IMR-90 (cell line): ENCODE measurements around the gene CHMP6. TPM values are rescaled to one million over a fixed set of nuclear protein-coding genes. Genes with fewer than 3 reads are reported as not detected.
A peak's percentile ranks its signal among the peaks of the same experiment; 100 is the strongest.

Experiments
- ATAC-seq: fragments of 200-7000 bp; cut with Tn5 transposase; 2 replicates; pipeline ENCODE4 v1.9.1; 2020; ENCODE audit warnings: low read depth, mild to moderate bottlenecking, moderate library complexity
- BruUV-seq: library from RNA; stranded (reverse); fragments of 400-500 nt; replicated peaks from 2 replicates; lab custom pipeline; 2021; lab: Mats Ljungman, UMichigan
- CTCF ChIA-PET: fragments of 300-600 bp; formaldehyde crosslinking; extraction: SDS; loops from one replicate; lab custom pipeline; 2021; ENCODE audit warnings: antibody characterized with exemption; lab: Yijun Ruan, JAX
- POLR2A ChIA-PET: fragments of 300-600 bp; sonication (Branson Sonifier 250); formaldehyde crosslinking; loops from one replicate; lab custom pipeline; 2022; ENCODE audit warnings: antibody characterized with exemption; ENCODE audit not compliant: unreplicated experiment; lab: Charles Lee
- DNase-seq: peaks from one replicate; pipeline ENCODE4 v3.0.0; 2013
- H2AFZ ChIP-seq: replicated peaks from 2 replicates; pipeline ENCODE3; 2013; ENCODE audit warnings: low read length, mild to moderate bottlenecking; ENCODE audit not compliant: poor library complexity
- H2AK5ac ChIP-seq: 2 replicates; pipeline ENCODE4 v1.6.1; 2013; ENCODE audit warnings: low read depth, low read length, inconsistent platforms
- H2AK9ac ChIP-seq: replicated peaks from 2 replicates; pipeline ENCODE3; 2013; ENCODE audit warnings: mild to moderate bottlenecking, low read depth, low read length, moderate library complexity; ENCODE audit not compliant: poor library complexity
- H2BK120ac ChIP-seq: 2 replicates; pipeline ENCODE4 v1.6.1; 2013; ENCODE audit warnings: low read depth, low read length, inconsistent platforms
- H2BK15ac ChIP-seq: 3 replicates; pipeline ENCODE4 v1.6.1; 2013; ENCODE audit warnings: low read depth, low read length, inconsistent platforms
- H2BK20ac ChIP-seq: 2 replicates; pipeline ENCODE4 v1.6.1; 2013; ENCODE audit warnings: low read depth, mild to moderate bottlenecking, inconsistent platforms, low read length, moderate library complexity
- H2BK5ac ChIP-seq: 2 replicates; pipeline ENCODE4 v1.6.1; 2013; ENCODE audit warnings: mild to moderate bottlenecking, low read depth, low read length, inconsistent platforms; ENCODE audit not compliant: poor library complexity, severe bottlenecking
- H3K14ac ChIP-seq: replicated peaks from 2 replicates; pipeline ENCODE4 v1.6.1; 2013; ENCODE audit warnings: low read depth, low read length, inconsistent platforms
- H3K18ac ChIP-seq: 2 replicates; pipeline ENCODE4 v1.6.1; 2013; ENCODE audit warnings: low read depth, low read length, control low read depth
- H3K23ac ChIP-seq: 2 replicates; pipeline ENCODE4 v1.6.1; 2013; ENCODE audit warnings: low read depth, low read length, inconsistent platforms
- H3K27ac ChIP-seq: 2 replicates; pipeline ENCODE4 v1.5.1; 2013; ENCODE audit warnings: mild to moderate bottlenecking, control low read depth, low read length; ENCODE audit not compliant: insufficient read depth
- H3K27me3 ChIP-seq: 2 replicates; pipeline ENCODE4 v1.6.1; 2013; ENCODE audit warnings: low read length; ENCODE audit not compliant: control insufficient read depth, insufficient read depth
- H3K36me3 ChIP-seq: 2 replicates; pipeline ENCODE4 v1.6.1; 2013; ENCODE audit warnings: low read length, mixed read lengths; ENCODE audit not compliant: control insufficient read depth, insufficient read depth
- H3K4ac ChIP-seq: 2 replicates; pipeline ENCODE4 v1.6.1; 2013; ENCODE audit warnings: low read depth, low read length, inconsistent platforms
- H3K4me1 ChIP-seq: 2 replicates; pipeline ENCODE4 v1.6.1; 2013; ENCODE audit warnings: low read length, mixed read lengths; ENCODE audit not compliant: control insufficient read depth, insufficient read depth
- H3K4me2 ChIP-seq: 2 replicates; pipeline ENCODE4 v1.6.1; 2013; ENCODE audit warnings: low read depth, mild to moderate bottlenecking, control low read depth, low read length, moderate library complexity
- H3K4me3 ChIP-seq: 2 replicates; pipeline ENCODE4 v1.5.1; 2013; ENCODE audit warnings: low read depth, mild to moderate bottlenecking, control low read depth, low read length, moderate library complexity; ENCODE audit not compliant: insufficient read depth
- H3K56ac ChIP-seq: 2 replicates; pipeline ENCODE4 v1.6.1; 2013; ENCODE audit warnings: low read length, inconsistent platforms; ENCODE audit not compliant: insufficient read depth; ENCODE audit errors: extremely low read depth
- H3K79me1 ChIP-seq, 2 experiments: 2 replicates each; pipeline ENCODE4 v1.6.1; 2013; ENCODE audit warnings: low read length in 2 of 2, inconsistent platforms in 1 of 2, low read depth in 1 of 2
- H3K9ac ChIP-seq: 2 replicates; pipeline ENCODE4 v1.6.1; 2013; ENCODE audit warnings: low read depth, low read length, control low read depth
- H3K9me1 ChIP-seq: 2 replicates; pipeline ENCODE4 v1.6.1; 2013; ENCODE audit warnings: low read length, inconsistent platforms; ENCODE audit not compliant: insufficient read depth
- H3K9me3 ChIP-seq: 2 replicates; pipeline ENCODE4 v1.6.1; 2013; ENCODE audit warnings: low read length; ENCODE audit not compliant: control insufficient read depth, insufficient read depth
- H4K20me1 ChIP-seq: 2 replicates; pipeline ENCODE4 v1.6.1; 2013; ENCODE audit warnings: low read length, inconsistent platforms; ENCODE audit not compliant: insufficient read depth
- H4K5ac ChIP-seq: 2 replicates; pipeline ENCODE4 v1.6.1; 2013; ENCODE audit warnings: mild to moderate bottlenecking, low read depth, low read length, control low read depth
- H4K8ac ChIP-seq, 2 experiments: 2 replicates each; pipeline ENCODE4 v1.6.1; 2013; ENCODE audit warnings: low read depth in 2 of 2, low read length in 2 of 2, control low read depth in 1 of 2, inconsistent platforms in 1 of 2
- H4K91ac ChIP-seq: 2 replicates; pipeline ENCODE4 v1.6.1; 2013; ENCODE audit warnings: low read depth, low read length, inconsistent platforms; ENCODE audit not compliant: insufficient read depth
- CEBPB ChIP-seq: IDR thresholded peaks from 2 replicates; pipeline ENCODE4 v1.6.1; 2012; ENCODE audit warnings: low read depth, low read length, improper control_type of control experiment
- CTCF ChIP-seq: conservative IDR thresholded peaks from 2 replicates; pipeline ENCODE4 v1.5.1; 2012; ENCODE audit warnings: mild to moderate bottlenecking, low read depth, low read length, improper control_type of control experiment
- MAFK ChIP-seq: IDR thresholded peaks from 2 replicates; pipeline ENCODE4 v1.6.1; 2012; ENCODE audit warnings: low read depth, low read length, improper control_type of control experiment
- WGBS, 2 experiments: methylation state at CpG; one replicate each; pipeline versions ENCODE4 v1.1.5 to v1.1.7; 2013; ENCODE audit warnings: missing lambda C conversion rate in 2 of 2; ENCODE audit not compliant: insufficient read length in 1 of 2; ENCODE audit errors: extremely low coverage in 2 of 2; 5-methylcytosine and 5-hydroxymethylcytosine counted together
- dilution Hi-C: fragments of 300-500 bp; cut with HindIII; formaldehyde crosslinking; loops from one replicate; pipeline ENCODE4 v1.14.3; 2018; ENCODE audit warnings: low sequenced_read_pairs; ENCODE audit not compliant: unreplicated experiment
- in situ Hi-C: fragments of 300-500 bp; cut with MboI; formaldehyde crosslinking; loops from 3 replicates; pipeline ENCODE4 v1.14.3; 2019; ENCODE audit warnings: low sequenced_read_pairs, inconsistent platforms, mixed read lengths
- intact Hi-C: fragments of 100-400 bp; cut with micrococcal nuclease; formaldehyde crosslinking; loops from 2 replicates; pipeline ENCODE4 v1.10.0; 2022
- polyA plus RNA-seq, 3 experiments: library from polyadenylated mRNA; depleted of rRNA; stranded (reverse); fragments of >200 nt; gene quantifications; 2 replicates each; pipeline ENCODE4 v1.2.3, GENCODE V29; 2012; ENCODE audit warnings: low replicate concordance in 1 of 3
- total RNA-seq: library from RNA; depleted of rRNA; stranded (reverse); fragments of >200 nt; gene quantifications from 2 replicates; pipeline ENCODE4 v1.2.3, GENCODE V29; 2012

The CHMP6 gene
- total and polyA plus RNA-seq, 2 of the 4 experiments (the other 2 are of a cell fraction), result 5.0 to 40.3 TPM

- Histone ChIP-seq H3K4ac (no peak overlapping the region), H2BK20ac (no peak overlapping the region), H4K20me1 (no peaks in the 10 kb centered on the region), H3K79me1 (0 out of 4 replicates have a peak, but pooled peaks cover 0 to 2% of the 10 kb centered on the region in 2 experiments), H3K4me1 (peaks cover 13% of the 10 kb centered on the region), H2BK15ac (no peak overlapping the region), H2BK5ac (no peak overlapping the region), H3K4me3 (no peak overlapping the region), H3K56ac (no peak overlapping the region), H3K18ac (no peak overlapping the region), H2AFZ (no peak overlapping the region), H2AK5ac (no peak overlapping the region), H3K23ac (no peak overlapping the region), H2BK120ac (no peak overlapping the region), H3K36me3 (peaks cover 5% of the 10 kb centered on the region; the same call in 1 of the 2 replicates), H3K9me3 (no peaks in the 10 kb centered on the region), H4K8ac (no peak overlapping the region), H3K27ac (no peak overlapping the region), H3K27me3 (no peaks in the 10 kb centered on the region), H2AK9ac (peak overlapping the region; percentile 42), H3K9me1 (0 out of 2 replicates have a peak, but pooled peaks cover 7% of the 10 kb centered on the region), H3K14ac (no peak overlapping the region), H3K9ac (no peak overlapping the region), H4K5ac (no peak overlapping the region), H4K91ac (no peak overlapping the region), H3K4me2 (no peak overlapping the region)
- intact Hi-C loops, result no loop called here
- 75% methylated on average over 10 of the region's 21 CpGs; no CpG with 5 or more reads in 1 of the 2 experiments for WGBS, 2 experiments
- no peak for ATAC-seq
- CTCF ChIA-PET, result no interaction called here
- POLR2A ChIA-PET, result no interaction called here
- dilution Hi-C loops, result no loop called here
- in situ Hi-C loops, result no loop called here
- no peak for DNase-seq
- TF ChIP-seq MAFK (no peak), CEBPB (no peak), CTCF (0 out of 2 replicates have a peak, but pooled peaks have one; percentile 1)
- BruUV-seq, result no TSS peak
Measured at GRCh38 chr17:80961541-80962330, 29.9 kb upstream of the CHMP6 start.
